GM12873 (cell line): ENCODE measurements around the gene FXYD5.

Experiments used
- CTCF ChIP-seq: IDR thresholded peaks from 2 replicates; pipeline ENCODE4 v1.5.1; 2012; ENCODE audit warnings: low read depth, mild to moderate bottlenecking, moderate library complexity, low read length, control low read depth; ENCODE audit not compliant: insufficient read depth; ENCODE audit errors: missing control alignments

FXYD5 gene

GRCh38 chr19:35170359-35171061 is 16.0 kb downstream of the FXYD5 start:
- no peak for TF ChIP-seq CTCF

GRCh38 chr19:35171730-35172129 is 17.2 kb downstream of the FXYD5 start:
- TF ChIP-seq CTCF, result no peak

- TF ChIP-seq CTCF, result no peak
Measured at GRCh38 chr19:35174226-35174625, 19.7 kb downstream of the FXYD5 start.

GRCh38 chr19:35176181-35176570 is 21.6 kb downstream of the FXYD5 start:
- no peak for TF ChIP-seq CTCF

GRCh38 chr19:35177377-35178274 is 23.1 kb downstream of the FXYD5 start:
- no peak for TF ChIP-seq CTCF

GRCh38 chr19:35178701-35179100 is 24.2 kb downstream of the FXYD5 start:
- no peak for TF ChIP-seq CTCF

GRCh38 chr19:35179830-35180229 is 25.3 kb downstream of the FXYD5 start:
- TF ChIP-seq CTCF, result no peak
